Prostate gland (tissue), 2 donors: Measurements from ENCODE around the gene CKAP2L.

Experiments used
- CTCF ChIP-seq, 4 experiments: fragments of 200-600 bp in 2 of 4; fragments of 450-650 bp in 2 of 4; sonication (generic) in 2 of 4; IDR thresholded peaks; 1 replicate in 3 of 4; 2 replicates in 1 of 4; pipeline ENCODE4 v1.5.1; 2016 to 2019; ENCODE audit warnings: antibody characterized with exemption in 4 of 4, mild to moderate bottlenecking in 2 of 4, moderate library complexity in 2 of 4
- POLR2A ChIP-seq: fragments of 450-650 bp; IDR thresholded peaks from one replicate; pipeline ENCODE4 v1.6.1; 2016; ENCODE audit warnings: antibody characterized with exemption, mild to moderate bottlenecking
- POLR2AphosphoS5 ChIP-seq: sonication (generic); formaldehyde crosslinking; IDR thresholded peaks from one replicate; pipeline ENCODE4 v1.6.1; 2017; ENCODE audit warnings: antibody characterized with exemption

- TF ChIP-seq CTCF (IDR thresholded peaks at IDR 0.05) (no peak), POLR2A (no peak), POLR2AphosphoS5 (no peak)
Observed at GRCh38 chr2:112706170-112706664, 58.2 kb downstream of the CKAP2L start.
